Hindlimb muscle (tissue), 1 donor: Measurements from ENCODE around the gene FAM53A. TPM values are rescaled to one million over a fixed set of nuclear protein-coding genes. Genes with fewer than 3 reads are reported as not detected.
"Not testable (repeated sequence)": the region's sequence is repeated elsewhere in the genome, so short reads cannot be mapped to it uniquely, and the experiment has no call there.

Experiments used
- DNase-seq: peaks from one replicate; pipeline ENCODE4 v3.0.0-alpha.2; 2013
- polyA plus RNA-seq: library from polyadenylated mRNA; unstranded; fragments of 120-200 nt; gene quantifications from one replicate; pipeline ENCODE4 v1.2.1, GENCODE V29; 2013; ENCODE audit not compliant: insufficient read length

The FAM53A gene
- polyA plus RNA-seq, 1 donor = 2.4 TPM

GRCh38 chr4:1660948-1661677 is 23.0 kb downstream of the FAM53A start:
- DNase-seq = no peak

GRCh38 chr4:1659104-1660043 is 24.7 kb downstream of the FAM53A start:
- DNase-seq = no peak

- no peak for DNase-seq
These were observed 25.5 kb downstream of the FAM53A start for GRCh38 chr4:1658581-1658980.

GRCh38 chr4:1658146-1658545 is 26.0 kb downstream of the FAM53A start:
- no peak for DNase-seq

- no peak for DNase-seq
These were observed 27.1 kb downstream of the FAM53A start for GRCh38 chr4:1656986-1657385.

GRCh38 chr4:1656132-1656531 is 28.0 kb downstream of the FAM53A start:
- DNase-seq = no peak

GRCh38 chr4:1655676-1656075 is 28.4 kb downstream of the FAM53A start:
- DNase-seq = no peak

- no peak for DNase-seq
These were observed 29.0 kb downstream of the FAM53A start for GRCh38 chr4:1655081-1655480.

GRCh38 chr4:1654216-1654955 is 29.7 kb downstream of the FAM53A start:
- no peak for DNase-seq

GRCh38 chr4:1653776-1654175 is 30.3 kb downstream of the FAM53A start:
- no peak for DNase-seq

GRCh38 chr4:1652088-1652487 is 32.0 kb downstream of the FAM53A start:
- no peak for DNase-seq

GRCh38 chr4:1651609-1652008 is 32.5 kb downstream of the FAM53A start:
- no peak for DNase-seq

- DNase-seq = no peak
These were observed 35.2 kb downstream of the FAM53A start for GRCh38 chr4:1648962-1649361.

GRCh38 chr4:1647432-1647831 is 36.7 kb downstream of the FAM53A start:
- DNase-seq = no peak

GRCh38 chr4:1646690-1647089 is 37.4 kb downstream of the FAM53A start:
- no peak for DNase-seq

- peak; percentile 39 for DNase-seq
These were observed 39.0 kb downstream of the FAM53A start for GRCh38 chr4:1644891-1645657.

GRCh38 chr4:1643971-1644735 is 40.0 kb downstream of the FAM53A start:
- DNase-seq = no peak

- no peak for DNase-seq
These were observed 41.7 kb downstream of the FAM53A start for GRCh38 chr4:1642196-1642951.

- DNase-seq = no peak
These were observed 42.4 kb downstream of the FAM53A start for GRCh38 chr4:1641671-1642070.

- not testable (repeated sequence) for DNase-seq
These were observed 43.2 kb downstream of the FAM53A start for GRCh38 chr4:1640716-1641503.
